ENCODE measurements around the gene VIT. TPM values are rescaled to one million over a fixed set of nuclear protein-coding genes. Genes with fewer than 3 reads are reported as not detected.

VIT gene
- total RNA-seq, 4 donors from 2014 or later: 48.2 to 135 (median 93.4) TPM

GRCh38 chr2:36733215-36733614 is 36.7 kb downstream of the VIT start:
- no peak for TF ChIP-seq CTCF (IDR thresholded peaks at IDR 0.05; ENCODE audit: low read depth)

- no peak for TF ChIP-seq CTCF (IDR thresholded peaks at IDR 0.05; ENCODE audit: low read depth)
These were observed 37.8 kb downstream of the VIT start for GRCh38 chr2:36734304-36734703.

GRCh38 chr2:36737131-36737750 is 40.7 kb downstream of the VIT start:
- no peak for TF ChIP-seq CTCF (IDR thresholded peaks at IDR 0.05; ENCODE audit: low read depth)

- no peak for TF ChIP-seq CTCF (IDR thresholded peaks at IDR 0.05; ENCODE audit: low read depth)
These were observed 43.6 kb downstream of the VIT start for GRCh38 chr2:36740061-36740460.

GRCh38 chr2:36741188-36741837 is 44.8 kb downstream of the VIT start:
- no peak for TF ChIP-seq CTCF (IDR thresholded peaks at IDR 0.05; ENCODE audit: low read depth)

GRCh38 chr2:36743954-36744353 is 47.4 kb downstream of the VIT start:
- no peak for TF ChIP-seq CTCF (IDR thresholded peaks at IDR 0.05; ENCODE audit: low read depth)

- TF ChIP-seq CTCF (IDR thresholded peaks at IDR 0.05; ENCODE audit: low read depth): no peak
These were observed 51.7 kb downstream of the VIT start for GRCh38 chr2:36748166-36748565.
